GM18951 (cell line): ENCODE data around the gene RASA1.

Source experiments
- POLR2A ChIP-seq: IDR thresholded peaks from 4 replicates; pipeline ENCODE4 v1.6.1; 2011; ENCODE audit warnings: mild to moderate bottlenecking; ENCODE audit not compliant: insufficient read length, insufficient read depth; ENCODE audit errors: extremely low read depth
- in situ Hi-C: fragments of 300-500 bp; cut with MboI; formaldehyde crosslinking; loops from one replicate; pipeline ENCODE4 v1.12.0; 2022; ENCODE audit warnings: low sequenced_read_pairs, mixed read lengths, inconsistent platforms; ENCODE audit not compliant: unreplicated experiment

The RASA1 gene

GRCh38 chr5:87392801-87393200 lies 125.1 kb downstream of the RASA1 start:
- in situ Hi-C loops = no loop called here
- TF ChIP-seq POLR2A = no peak

GRCh38 chr5:87393331-87393730 lies 125.6 kb downstream of the RASA1 start:
- in situ Hi-C loops = no loop called here
- TF ChIP-seq POLR2A = no peak

- no peak for TF ChIP-seq POLR2A
- in situ Hi-C loops = no loop called here
These were observed 126.9 kb downstream of the RASA1 start for GRCh38 chr5:87394411-87395165.

- no peak for TF ChIP-seq POLR2A
- in situ Hi-C loops = no loop called here
These were observed 131.4 kb downstream of the RASA1 start for GRCh38 chr5:87398981-87399614.

GRCh38 chr5:87399720-87400119 lies 132.0 kb downstream of the RASA1 start:
- in situ Hi-C loops = no loop called here
- TF ChIP-seq POLR2A = no peak

- in situ Hi-C loops = no loop called here
- no peak for TF ChIP-seq POLR2A
These were observed 132.7 kb downstream of the RASA1 start for GRCh38 chr5:87400305-87400899.

GRCh38 chr5:87401626-87402025 lies 133.9 kb downstream of the RASA1 start:
- no peak for TF ChIP-seq POLR2A

DNA sequence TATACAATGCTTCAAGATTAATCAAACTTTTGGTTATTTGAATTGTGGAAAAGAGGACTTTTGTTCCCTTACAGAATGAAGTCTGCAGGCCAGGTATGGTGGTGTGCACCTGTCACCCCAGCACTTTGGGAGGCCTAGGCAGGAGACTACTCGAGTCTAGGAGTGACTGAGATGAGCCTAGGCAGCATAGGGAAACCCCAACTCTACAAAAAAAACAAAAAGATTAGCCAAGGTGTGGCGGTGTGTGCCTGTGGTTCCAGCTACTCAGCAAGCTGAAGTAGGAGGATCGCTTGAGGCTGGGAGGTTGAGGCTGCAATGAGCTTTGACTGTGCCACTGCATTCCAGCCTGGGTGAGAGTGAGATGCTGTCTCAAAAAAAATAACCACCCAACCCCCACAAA lies 135.7 kb downstream of the RASA1 start:
- in situ Hi-C loops = no loop called here
- no peak for TF ChIP-seq POLR2A

More at GRCh38 chr5:87401626-87402025, 133.9 kb downstream of the RASA1 start:
- in situ Hi-C loops = no loop called here

- in situ Hi-C loops = no loop called here
- TF ChIP-seq POLR2A = no peak
These were observed 136.2 kb downstream of the RASA1 start for GRCh38 chr5:87403899-87404298.

GRCh38 chr5:87404359-87404758 lies 136.7 kb downstream of the RASA1 start:
- in situ Hi-C loops = no loop called here
- TF ChIP-seq POLR2A = no peak

- no peak for TF ChIP-seq POLR2A
- in situ Hi-C loops = no loop called here
These were observed 137.9 kb downstream of the RASA1 start for GRCh38 chr5:87405472-87406155.

GRCh38 chr5:87408204-87408603 lies 140.5 kb downstream of the RASA1 start:
- in situ Hi-C loops = no loop called here
- TF ChIP-seq POLR2A = no peak

- in situ Hi-C loops = no loop called here
- TF ChIP-seq POLR2A = no peak
These were observed 143.2 kb downstream of the RASA1 start for GRCh38 chr5:87410931-87411330.

- in situ Hi-C loops = no loop called here
- no peak for TF ChIP-seq POLR2A
These were observed 143.9 kb downstream of the RASA1 start for GRCh38 chr5:87411586-87411972.
